ENCODE results near the gene FGFR4.

DNA sequence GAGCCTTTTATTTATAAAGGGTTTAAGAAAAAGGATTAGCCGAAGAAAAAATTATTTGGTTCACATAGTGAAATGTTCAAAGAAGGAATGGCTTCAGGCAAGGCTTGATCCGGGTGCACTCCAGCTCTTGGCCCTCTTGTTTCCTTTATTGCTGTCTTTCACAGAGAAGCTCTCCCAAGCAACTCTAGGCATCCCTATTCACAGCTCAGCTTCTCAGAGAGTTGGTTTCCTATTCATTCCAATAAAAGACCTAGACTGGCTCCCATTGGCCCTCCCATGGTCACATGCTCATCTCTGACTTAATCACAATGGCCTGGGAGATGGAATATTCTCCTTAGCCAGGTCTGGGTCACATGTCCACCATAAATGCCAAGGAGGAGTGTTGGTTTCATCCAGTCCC, 9.4 kb upstream of the FGFR4 start:
- no peak for TF ChIP-seq CTCF (IDR thresholded peaks at IDR 0.05; ENCODE audit: low read length)
- TF ChIP-seq EZH2 (IDR thresholded peaks at IDR 0.05; ENCODE audit: borderline replicate concordance, low read length): no peak
